HCT116 (cell line): ENCODE measurements around the gene SAMD14. TPM values are rescaled to one million over a fixed set of nuclear protein-coding genes. Genes with fewer than 3 reads are reported as not detected.
A peak's percentile ranks its signal among the peaks of the same experiment; 100 is the strongest.

Source experiments
- ATAC-seq: fragments of 200-7000 bp; cut with Tn5 transposase; 2 replicates; pipeline ENCODE4 v1.9.1; 2020; ENCODE audit warnings: mild to moderate bottlenecking, moderate library complexity
- BruUV-seq: library from RNA; stranded (reverse); fragments of 400-500 nt; replicated peaks from 2 replicates; lab custom pipeline; 2021; lab: Mats Ljungman, UMichigan
- CTCF ChIA-PET: fragments of 300-600 bp; sonication (Branson Sonifier 250); formaldehyde crosslinking; loops from one replicate; lab custom pipeline; 2021; ENCODE audit warnings: antibody characterized with exemption; lab: Charles Lee
- POLR2A ChIA-PET: fragments of 300-600, 350-600 bp; sonication (Branson Sonifier 250); formaldehyde crosslinking; loops from one replicate; lab custom pipeline; 2021; ENCODE audit warnings: antibody characterized with exemption; lab: Charles Lee
- RAD21 ChIA-PET, 2 experiments: fragments of 300-600 bp; sonication (Branson Sonifier 250); formaldehyde crosslinking; loops; one replicate each; lab custom pipeline; 2023; ENCODE audit warnings: low total read pairs in 2 of 2; ENCODE audit not compliant: uncharacterized antibody in 2 of 2, unreplicated experiment in 2 of 2, low non-redundant PET in 1 of 2; lab: Charles Lee
- DNase-seq: peaks from one replicate; pipeline ENCODE4 v3.0.0-alpha.2; 2010; ENCODE audit warnings: low read depth, low spot score
- H2AFZ ChIP-seq: fragments of 200-600 bp; shearing (Covaris generic), sonication (generic); 2 replicates; pipeline ENCODE4 v1.6.1; 2017; ENCODE audit warnings: low read depth, mixed run types, mixed read lengths, antibody characterized with exemption, low read length; ENCODE audit not compliant: poor library complexity, severe bottlenecking
- H3K27ac ChIP-seq: 2 replicates; pipeline ENCODE4 v1.5.1; 2012; ENCODE audit warnings: low read depth, low read length
- H3K27me3 ChIP-seq: fragments of 200-600 bp; sonication (generic); 2 replicates; pipeline ENCODE4 v1.6.1; 2016; ENCODE audit warnings: mixed run types, low read length, mixed read lengths; ENCODE audit not compliant: insufficient read depth
- H3K36me3 ChIP-seq, 2 experiments: fragments of 200-500 bp in 1 of 2; fragments of 200-600 bp in 1 of 2; sonication (Bioruptor generic) in 1 of 2; sonication (generic) in 1 of 2; 2 replicates each; pipeline versions ENCODE4 v1.5.1 to v1.6.1; 2014 to 2016; ENCODE audit warnings: low read length in 2 of 2, inconsistent platforms in 1 of 2, mixed read lengths in 1 of 2, mixed run types in 1 of 2; ENCODE audit not compliant: insufficient read depth in 2 of 2, control insufficient read depth in 1 of 2
- H3K4me1 ChIP-seq, 2 experiments: fragments of 200-600 bp in 1 of 2; sonication (generic) in 1 of 2; 2 replicates each; pipeline versions ENCODE4 v1.5.1 to v1.6.1; 2012 to 2017; ENCODE audit warnings: low read length in 2 of 2, inconsistent platforms in 1 of 2, mild to moderate bottlenecking in 1 of 2, mixed read lengths in 1 of 2, mixed run types in 1 of 2, moderate library complexity in 1 of 2; ENCODE audit not compliant: insufficient read depth in 2 of 2, control insufficient read depth in 1 of 2
- H3K4me2 ChIP-seq: fragments of 200-600 bp; sonication (generic); 2 replicates; pipeline ENCODE4 v1.6.1; 2017; ENCODE audit warnings: mixed run types, low read length, mixed read lengths
- H3K4me3 ChIP-seq, 2 experiments: fragments of 200-600 bp in 1 of 2; sonication (generic) in 1 of 2; replicated peaks in 1 of 2; 2 replicates each; pipeline ENCODE4 v1.5.1; 2011 to 2016; ENCODE audit warnings: low read length in 2 of 2, control low read depth in 1 of 2, low read depth in 1 of 2, mild to moderate bottlenecking in 1 of 2, mixed read lengths in 1 of 2, mixed run types in 1 of 2
- H3K79me2 ChIP-seq: fragments of 200-600 bp; sonication (generic); 2 replicates; pipeline ENCODE4 v1.6.1; 2017; ENCODE audit warnings: mild to moderate bottlenecking, mixed run types, low read length, moderate library complexity, mixed read lengths; ENCODE audit not compliant: insufficient read depth
- H3K9ac ChIP-seq: fragments of 200-600 bp; sonication (generic); 2 replicates; pipeline ENCODE4 v1.6.1; 2016; ENCODE audit warnings: low read length, mixed read lengths
- H3K9me2 ChIP-seq: fragments of 200-600 bp; sonication (generic), shearing (Covaris generic); 2 replicates; pipeline ENCODE4 v1.6.1; 2017; ENCODE audit warnings: mixed run types, mild to moderate bottlenecking, moderate library complexity; ENCODE audit not compliant: insufficient read depth
- H3K9me3 ChIP-seq, 2 experiments: fragments of 200-500 bp in 1 of 2; fragments of 200-600 bp in 1 of 2; sonication (Bioruptor generic) in 1 of 2; sonication (generic) in 1 of 2; 2 replicates each; pipeline ENCODE4 v1.6.1; 2014 to 2017; ENCODE audit warnings: low read length in 2 of 2, mixed read lengths in 2 of 2, inconsistent platforms in 1 of 2, low read depth in 1 of 2, mild to moderate bottlenecking in 1 of 2, mixed run types in 1 of 2, moderate library complexity in 1 of 2; ENCODE audit not compliant: control insufficient read depth in 1 of 2, insufficient read depth in 1 of 2
- H4K20me1 ChIP-seq: fragments of 200-600 bp; sonication (generic), shearing (Covaris generic); 2 replicates; pipeline ENCODE4 v1.6.1; 2017; ENCODE audit warnings: mixed run types, mild to moderate bottlenecking, moderate library complexity; ENCODE audit not compliant: insufficient read depth
- ELF1 ChIP-seq: IDR thresholded peaks from 2 replicates; pipeline ENCODE4 v1.6.1; 2012; ENCODE audit warnings: low read depth, borderline replicate concordance
- EZH2phosphoT487 ChIP-seq: fragments of 200-600 bp; IDR thresholded peaks from 2 replicates; pipeline ENCODE4 v1.6.1; 2018; ENCODE audit warnings: antibody characterized with exemption, borderline replicate concordance
- JUND ChIP-seq: IDR thresholded peaks from 2 replicates; pipeline ENCODE4 v1.6.1; 2012
- POLR2A ChIP-seq: IDR thresholded peaks from 2 replicates; pipeline ENCODE4 v1.7.0; 2011; ENCODE audit warnings: borderline replicate concordance; ENCODE audit not compliant: insufficient read depth, insufficient read length; ENCODE audit errors: extremely low read depth
- POLR2AphosphoS5 ChIP-seq: IDR thresholded peaks from 2 replicates; pipeline ENCODE4 v1.6.1; 2011; ENCODE audit warnings: mild to moderate bottlenecking, low read depth, low read length, moderate library complexity
- SP1 ChIP-seq: IDR thresholded peaks from 2 replicates; pipeline ENCODE4 v1.6.1; 2012; ENCODE audit warnings: low read depth
- YY1 ChIP-seq: IDR thresholded peaks from 2 replicates; pipeline ENCODE4 v1.6.1; 2011; ENCODE audit warnings: low read length, low read depth, moderate library complexity, mild to moderate bottlenecking; ENCODE audit not compliant: insufficient replicate concordance; ENCODE audit errors: extremely low read depth
- ZFX ChIP-seq: fragments of 450-650 bp; IDR thresholded peaks from 2 replicates; pipeline ENCODE4 v1.6.1; 2017
- ZNF274 ChIP-seq: fragments of 200-500 bp; sonication (Bioruptor generic); IDR thresholded peaks from 2 replicates; pipeline ENCODE4 v1.6.1; 2014; ENCODE audit warnings: mild to moderate bottlenecking, low read depth, low read length, inconsistent platforms
- intact Hi-C: fragments of 100-400 bp; cut with micrococcal nuclease; formaldehyde crosslinking; loops from 2 replicates; pipeline ENCODE4 v1.10.0; 2022
- total RNA-seq: library from RNA; stranded (reverse); gene quantifications from one replicate; pipeline ENCODE4 v1.2.1, GENCODE V29; 2021; ENCODE audit not compliant: unreplicated experiment

The SAMD14 gene
- total RNA-seq, 1 experiment from 2014 or later, result 1.5 TPM

DNA sequence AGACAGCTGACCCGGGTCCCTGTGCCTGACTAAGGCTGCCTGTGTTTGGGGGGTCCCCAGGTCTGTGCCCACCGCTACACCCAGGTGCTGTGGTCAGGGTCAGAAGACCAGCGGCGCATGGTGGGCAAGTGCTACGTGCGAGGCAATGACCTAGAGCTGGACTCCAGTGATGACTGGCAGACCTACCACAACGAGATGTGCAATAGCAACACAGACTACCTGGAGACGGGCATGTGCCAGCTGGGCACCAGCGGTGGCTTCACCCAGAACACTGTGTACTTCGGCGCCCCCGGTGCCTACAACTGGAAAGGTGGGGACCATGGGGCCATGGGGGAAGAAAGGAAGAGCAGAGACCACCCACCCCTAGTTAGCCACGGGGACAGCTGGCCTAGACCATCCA, 62.0 kb downstream of the SAMD14 start:
- CTCF ChIA-PET, result interaction anchor here (1.1 kb wide), 1 partner anchor 12 kb away, joined by 4 read pairs; no protein-coding TSS in a partner anchor
- Histone ChIP-seq H3K9me2 (no peaks in the 10 kb centered on the region), H3K4me3 (no peak overlapping the region), H3K27me3 (no peaks in the 10 kb centered on the region), H3K4me2 (no peak overlapping the region), H2AFZ (no peak overlapping the region), H3K79me2 (peaks cover 83% of the 10 kb centered on the region), H3K9me3 (no peaks in the 10 kb centered on the region), H3K36me3 (peaks cover 54 to 61% of the 10 kb centered on the region in 2 experiments; a peak in 3 of 4 replicates), H3K9ac (no peak overlapping the region), H3K4me1 (peaks cover 42 to 47% of the 10 kb centered on the region in 2 experiments), H4K20me1 (no peaks in the 10 kb centered on the region), H3K27ac (no peak overlapping the region; the same call in 1 of the 2 replicates)
- intact Hi-C loops, result no loop called here
- DNase-seq (no peak), ATAC-seq (no peak)
- TF ChIP-seq SP1, result no peak
- RAD21 ChIA-PET, result interaction anchor here in 1 of 2 experiments (1.2 kb wide), 1 partner anchor 13 kb away, joined by 3 read pairs; no protein-coding TSS in a partner anchor
- no TSS peak for BruUV-seq
- POLR2A ChIA-PET, result no interaction called here

DNA sequence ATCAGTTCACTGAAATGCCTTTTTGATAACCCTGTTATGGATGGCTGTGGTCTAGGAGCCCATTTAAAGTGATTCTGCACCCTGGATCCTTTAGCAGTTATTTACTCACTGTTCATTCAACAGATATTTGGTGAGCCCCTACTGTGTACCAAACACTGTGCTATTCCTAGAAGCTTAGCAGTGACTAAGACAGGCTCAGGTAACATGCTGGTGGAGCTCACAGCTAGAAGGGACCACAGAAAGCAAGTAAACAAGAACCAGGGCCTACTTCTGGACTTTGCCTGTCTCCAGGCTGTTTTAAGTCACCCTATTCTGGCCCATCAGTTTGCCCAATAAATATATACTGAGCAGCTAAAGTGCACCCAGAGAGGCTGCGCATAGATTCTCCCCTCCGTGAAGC, 63.0 kb downstream of the SAMD14 start:
- Histone ChIP-seq H2AFZ (no peak overlapping the region), H3K27ac (peak overlapping the region; percentile 93), H3K9me3 (no peaks in the 10 kb centered on the region), H4K20me1 (no peaks in the 10 kb centered on the region), H3K4me1 (peaks cover 50 to 57% of the 10 kb centered on the region in 2 experiments), H3K9me2 (no peaks in the 10 kb centered on the region), H3K27me3 (no peaks in the 10 kb centered on the region), H3K79me2 (peaks cover 87% of the 10 kb centered on the region), H3K4me2 (0 out of 2 replicates have a peak overlapping the region, but pooled peaks have one; percentile 2), H3K9ac (peak overlapping the region; percentile 20), H3K4me3 (no peak overlapping the region), H3K36me3 (peaks cover 45 to 52% of the 10 kb centered on the region in 2 experiments; a peak in 3 of 4 replicates)
- ATAC-seq, result no peak
- RAD21 ChIA-PET, result interaction anchor here in 1 of 2 experiments (1.1 kb wide), 1 partner anchor 11 kb away, joined by 3 read pairs; no protein-coding TSS in a partner anchor
- TSS peak; percentile 7 for BruUV-seq
- TF ChIP-seq ZNF274, result no peak
- no peak for TF ChIP-seq POLR2A
- TF ChIP-seq JUND, result no peak
- TF ChIP-seq ZFX, result no peak
- no peak for TF ChIP-seq YY1
- TF ChIP-seq POLR2AphosphoS5, result no peak
- no peak for TF ChIP-seq EZH2phosphoT487
- TF ChIP-seq SP1, result no peak
- TF ChIP-seq ELF1, result no peak
- intact Hi-C loops, result no loop called here
- POLR2A ChIA-PET, result interaction anchor here (1.6 kb wide), 1 partner anchor 11 kb away, joined by 7 read pairs; the partner anchor contains the start of gene ITGA3
- DNase-seq, result no peak
- CTCF ChIA-PET, result interaction anchor here (0.8 to 2.1 kb wide), 3 partner anchors 13 to 69 kb away, joined by 3 to 6 read pairs (median 3); no protein-coding TSS in a partner anchor
